Measurements from ENCODE around the gene PPP4C.

Gene PPP4C

GRCh38 chr16:30028438-30029076, 47.2 kb upstream of the PPP4C start:
- no peak for TF ChIP-seq CTCF (IDR thresholded peaks at IDR 0.05; ENCODE audit: low read depth, low read length)
- no peak for TF ChIP-seq EZH2phosphoT487 (IDR thresholded peaks at IDR 0.05; ENCODE audit: low read depth)
- Histone ChIP-seq H3K4me1 (ENCODE audit: low read length) (peaks cover 4% of the 10 kb centered on the region; the same call in 1 of the 2 replicates), H3K27ac (ENCODE audit: low read length) (no peak overlapping the region), H3K9me3 (ENCODE audit: insufficient read depth, low read length) (no peaks in the 10 kb centered on the region), H3K27me3 (ENCODE audit: low read depth, low read length) (peaks cover 19% of the 10 kb centered on the region; the same call in 1 of the 2 replicates), H3K36me3 (replicated peaks; ENCODE audit: low read depth, low read length) (no peaks in the 10 kb centered on the region), H4K20me1 (ENCODE audit: insufficient read depth, low read length) (no peaks in the 10 kb centered on the region), H3K9ac (ENCODE audit: low read length) (no peak overlapping the region), H3K4me2 (ENCODE audit: low read length) (no peak overlapping the region), H2AFZ (ENCODE audit: low read depth, low read length) (no peak overlapping the region), H3K4me3 (ENCODE audit: low read length) (no peak overlapping the region), H3K79me2 (ENCODE audit: low read length) (no peaks in the 10 kb centered on the region)

GRCh38 chr16:30030011-30030685, 45.6 kb upstream of the PPP4C start:
- H3K4me3 ChIP-seq (ENCODE audit: low read length): no peak overlapping the region
- H3K9me3 ChIP-seq (ENCODE audit: insufficient read depth, low read length): no peaks in the 10 kb centered on the region

GRCh38 chr16:30030841-30031413, 44.9 kb upstream of the PPP4C start, which contains the start of gene TLCD3B:
TSS of gene TLCD3B (minus strand) at chr16:30031271. CDS start at chr16:30030527, 744 bp downstream.
- H3K4me1 ChIP-seq (ENCODE audit: low read length): peaks cover 9% of the 10 kb centered on the region
- peaks cover 10% of the 10 kb centered on the region; the same call in 1 of the 2 replicates for H3K27me3 ChIP-seq (ENCODE audit: low read depth, low read length)
- peak within 1 kb of the TSS; percentile 61 for H3K4me3 ChIP-seq (ENCODE audit: low read length)
- H3K36me3 ChIP-seq (replicated peaks; ENCODE audit: low read depth, low read length): no peaks in the 10 kb centered on the region
- H3K4me2 ChIP-seq (ENCODE audit: low read length): peak within 1 kb of the TSS; percentile 61
- H2AFZ ChIP-seq (ENCODE audit: low read depth, low read length): no peak within 1 kb of the TSS
- no peaks in the 10 kb centered on the region for H4K20me1 ChIP-seq (ENCODE audit: insufficient read depth, low read length)
- no peaks in the 10 kb centered on the region for H3K9me3 ChIP-seq (ENCODE audit: insufficient read depth, low read length)
- no peak within 1 kb of the TSS for H3K9ac ChIP-seq (ENCODE audit: low read length)
- no peak for TF ChIP-seq CTCF (IDR thresholded peaks at IDR 0.05; ENCODE audit: low read depth, low read length)
- no peak for TF ChIP-seq EZH2phosphoT487 (IDR thresholded peaks at IDR 0.05; ENCODE audit: low read depth)
- no peak within 1 kb of the TSS for H3K27ac ChIP-seq (ENCODE audit: low read length)
- H3K79me2 ChIP-seq (ENCODE audit: low read length): no peaks in the 10 kb centered on the region

More at GRCh38 chr16:30030011-30030685, 45.6 kb upstream of the PPP4C start:
- no peaks in the 10 kb centered on the region for H3K79me2 ChIP-seq (ENCODE audit: low read length)
- no peaks in the 10 kb centered on the region for H3K36me3 ChIP-seq (replicated peaks; ENCODE audit: low read depth, low read length)
- H2AFZ ChIP-seq (ENCODE audit: low read depth, low read length): no peak overlapping the region
- no peak overlapping the region for H3K27ac ChIP-seq (ENCODE audit: low read length)
- peaks cover 16% of the 10 kb centered on the region; the same call in 1 of the 2 replicates for H3K27me3 ChIP-seq (ENCODE audit: low read depth, low read length)
- H3K4me1 ChIP-seq (ENCODE audit: low read length): peaks cover 10% of the 10 kb centered on the region
- H3K9ac ChIP-seq (ENCODE audit: low read length): no peak overlapping the region
- H3K4me2 ChIP-seq (ENCODE audit: low read length): no peak overlapping the region
- no peaks in the 10 kb centered on the region for H4K20me1 ChIP-seq (ENCODE audit: insufficient read depth, low read length)
- TF ChIP-seq EZH2phosphoT487 (IDR thresholded peaks at IDR 0.05; ENCODE audit: low read depth): no peak
- no peak for TF ChIP-seq CTCF (IDR thresholded peaks at IDR 0.05; ENCODE audit: low read depth, low read length)

- no peaks in the 10 kb centered on the region for H3K79me2 ChIP-seq (ENCODE audit: low read length)
- no peaks in the 10 kb centered on the region for H4K20me1 ChIP-seq (ENCODE audit: insufficient read depth, low read length)
- H3K4me3 ChIP-seq (ENCODE audit: low read length): peak overlapping the region; percentile 61
- no peaks in the 10 kb centered on the region for H3K36me3 ChIP-seq (replicated peaks; ENCODE audit: low read depth, low read length)
- TF ChIP-seq CTCF (IDR thresholded peaks at IDR 0.05; ENCODE audit: low read depth, low read length) (no peak), EZH2phosphoT487 (IDR thresholded peaks at IDR 0.05; ENCODE audit: low read depth) (no peak)
- no peak overlapping the region for H2AFZ ChIP-seq (ENCODE audit: low read depth, low read length)
- peak overlapping the region; percentile 61 for H3K4me2 ChIP-seq (ENCODE audit: low read length)
- no peak overlapping the region for H3K9ac ChIP-seq (ENCODE audit: low read length)
- peaks cover 9% of the 10 kb centered on the region; the same call in 1 of the 2 replicates for H3K27me3 ChIP-seq (ENCODE audit: low read depth, low read length)
- peaks cover 9% of the 10 kb centered on the region for H3K4me1 ChIP-seq (ENCODE audit: low read length)
- no peaks in the 10 kb centered on the region for H3K9me3 ChIP-seq (ENCODE audit: insufficient read depth, low read length)
- H3K27ac ChIP-seq (ENCODE audit: low read length): no peak overlapping the region
These were observed 44.3 kb upstream of the PPP4C start for GRCh38 chr16:30031477-30031918.
